ENCODE results near the gene SLC9A9.

Gene SLC9A9

GRCh38 chr3:143222981-143223380 lies 625.3 kb downstream of the SLC9A9 start:
- no peaks in the 10 kb centered on the region for H3K9me3 ChIP-seq (ENCODE audit: insufficient read depth, low read length)
- H3K9ac ChIP-seq (ENCODE audit: low read length), result no peak overlapping the region
- no peaks in the 10 kb centered on the region for H3K27me3 ChIP-seq (ENCODE audit: low read depth, low read length)
- H2AFZ ChIP-seq (ENCODE audit: low read depth, low read length), result no peak overlapping the region
- TF ChIP-seq CTCF (IDR thresholded peaks at IDR 0.05; ENCODE audit: low read depth, low read length), result no peak
- TF ChIP-seq EZH2phosphoT487 (IDR thresholded peaks at IDR 0.05; ENCODE audit: low read depth), result no peak
- H3K27ac ChIP-seq (ENCODE audit: low read length), result no peak overlapping the region
- H3K4me3 ChIP-seq (ENCODE audit: low read length), result no peak overlapping the region
- 0 out of 2 replicates have a peak, but pooled peaks cover 3% of the 10 kb centered on the region for H3K4me1 ChIP-seq (ENCODE audit: low read length)
- H4K20me1 ChIP-seq (ENCODE audit: insufficient read depth, low read length), result no peaks in the 10 kb centered on the region
- H3K36me3 ChIP-seq (replicated peaks; ENCODE audit: low read depth, low read length), result no peaks in the 10 kb centered on the region
- H3K79me2 ChIP-seq (ENCODE audit: low read length), result no peaks in the 10 kb centered on the region
- no peak overlapping the region for H3K4me2 ChIP-seq (ENCODE audit: low read length)

GRCh38 chr3:143222505-143222904 lies 625.8 kb downstream of the SLC9A9 start:
- H3K27ac ChIP-seq (ENCODE audit: low read length), result no peak overlapping the region
- H2AFZ ChIP-seq (ENCODE audit: low read depth, low read length), result no peak overlapping the region

GRCh38 chr3:143221446-143221845 lies 626.8 kb downstream of the SLC9A9 start:
- Histone ChIP-seq H3K9me3 (ENCODE audit: insufficient read depth, low read length) (no peaks in the 10 kb centered on the region), H3K4me2 (ENCODE audit: low read length) (no peak overlapping the region), H3K27me3 (ENCODE audit: low read depth, low read length) (no peaks in the 10 kb centered on the region), H2AFZ (ENCODE audit: low read depth, low read length) (no peak overlapping the region), H3K9ac (ENCODE audit: low read length) (no peak overlapping the region), H3K79me2 (ENCODE audit: low read length) (no peaks in the 10 kb centered on the region), H3K36me3 (replicated peaks; ENCODE audit: low read depth, low read length) (no peaks in the 10 kb centered on the region), H3K4me1 (ENCODE audit: low read length) (peaks cover 3% of the 10 kb centered on the region; the same call in 1 of the 2 replicates), H4K20me1 (ENCODE audit: insufficient read depth, low read length) (no peaks in the 10 kb centered on the region), H3K4me3 (ENCODE audit: low read length) (no peak overlapping the region), H3K27ac (ENCODE audit: low read length) (no peak overlapping the region)
- no peak for TF ChIP-seq CTCF (IDR thresholded peaks at IDR 0.05; ENCODE audit: low read depth, low read length)
- no peak for TF ChIP-seq EZH2phosphoT487 (IDR thresholded peaks at IDR 0.05; ENCODE audit: low read depth)

More at GRCh38 chr3:143222505-143222904, 625.8 kb downstream of the SLC9A9 start:
- H3K4me1 ChIP-seq (ENCODE audit: low read length), result 0 out of 2 replicates have a peak, but pooled peaks cover 3% of the 10 kb centered on the region
- no peaks in the 10 kb centered on the region for H3K27me3 ChIP-seq (ENCODE audit: low read depth, low read length)
- H3K4me2 ChIP-seq (ENCODE audit: low read length), result no peak overlapping the region
- H4K20me1 ChIP-seq (ENCODE audit: insufficient read depth, low read length), result no peaks in the 10 kb centered on the region
- H3K4me3 ChIP-seq (ENCODE audit: low read length), result no peak overlapping the region
- TF ChIP-seq CTCF (IDR thresholded peaks at IDR 0.05; ENCODE audit: low read depth, low read length) (no peak), EZH2phosphoT487 (IDR thresholded peaks at IDR 0.05; ENCODE audit: low read depth) (no peak)
- no peak overlapping the region for H3K9ac ChIP-seq (ENCODE audit: low read length)
- no peaks in the 10 kb centered on the region for H3K9me3 ChIP-seq (ENCODE audit: insufficient read depth, low read length)
- H3K79me2 ChIP-seq (ENCODE audit: low read length), result no peaks in the 10 kb centered on the region
- H3K36me3 ChIP-seq (replicated peaks; ENCODE audit: low read depth, low read length), result no peaks in the 10 kb centered on the region

- Histone ChIP-seq H3K27me3 (ENCODE audit: low read depth, low read length) (no peaks in the 10 kb centered on the region), H3K79me2 (ENCODE audit: low read length) (no peaks in the 10 kb centered on the region), H3K36me3 (replicated peaks; ENCODE audit: low read depth, low read length) (no peaks in the 10 kb centered on the region), H3K9me3 (ENCODE audit: insufficient read depth, low read length) (no peaks in the 10 kb centered on the region), H3K9ac (ENCODE audit: low read length) (no peak overlapping the region), H4K20me1 (ENCODE audit: insufficient read depth, low read length) (no peaks in the 10 kb centered on the region), H3K4me2 (ENCODE audit: low read length) (no peak overlapping the region), H3K27ac (ENCODE audit: low read length) (no peak overlapping the region), H3K4me3 (ENCODE audit: low read length) (no peak overlapping the region), H2AFZ (ENCODE audit: low read depth, low read length) (no peak overlapping the region), H3K4me1 (ENCODE audit: low read length) (peaks cover 3% of the 10 kb centered on the region; the same call in 1 of the 2 replicates)
- TF ChIP-seq CTCF (IDR thresholded peaks at IDR 0.05; ENCODE audit: low read depth, low read length), result no peak
- no peak for TF ChIP-seq EZH2phosphoT487 (IDR thresholded peaks at IDR 0.05; ENCODE audit: low read depth)
Observed at GRCh38 chr3:143220741-143221140, 627.5 kb downstream of the SLC9A9 start.
